Liver (tissue), 9 donors: ENCODE measurements around the gene AKR1C8. TPM values are rescaled to one million over a fixed set of nuclear protein-coding genes. Genes with fewer than 3 reads are reported as not detected.

ENCODE experiments used
- DNase-seq: peaks from one replicate; pipeline ENCODE4 v3.0.0-alpha.2; 2017; ENCODE audit warnings: low spot score
- H3K27ac ChIP-seq, 2 donors: one replicate each; pipeline ENCODE4 v1.7.0; 2013; ENCODE audit warnings: inconsistent platforms in 2 of 2, low read length in 2 of 2, control low read depth in 1 of 2, low read depth in 1 of 2, mild to moderate bottlenecking in 1 of 2
- H3K27me3 ChIP-seq, 4 donors: one replicate each; pipeline versions ENCODE4 v1.6.1 to v1.7.0; 2013; ENCODE audit warnings: low read length in 3 of 4, inconsistent platforms in 1 of 4, mild to moderate bottlenecking in 1 of 4, moderate library complexity in 1 of 4; ENCODE audit not compliant: control insufficient read depth in 4 of 4, insufficient read depth in 4 of 4
- H3K36me3 ChIP-seq, 4 donors: one replicate each; pipeline versions ENCODE4 v1.6.1 to v1.7.0; 2013; ENCODE audit warnings: low read length in 3 of 4, mild to moderate bottlenecking in 3 of 4, low read depth in 1 of 4, moderate library complexity in 1 of 4; ENCODE audit not compliant: control insufficient read depth in 4 of 4, insufficient read depth in 3 of 4
- H3K4me1 ChIP-seq, 4 donors: one replicate each; pipeline versions ENCODE4 v1.6.1 to v1.7.0; 2013; ENCODE audit warnings: low read length in 3 of 4, mild to moderate bottlenecking in 3 of 4, moderate library complexity in 1 of 4; ENCODE audit not compliant: control insufficient read depth in 4 of 4, insufficient read depth in 4 of 4
- H3K4me3 ChIP-seq, 3 donors: one replicate each; pipeline versions ENCODE4 v1.6.1 to v1.7.0; 2013; ENCODE audit warnings: low read length in 3 of 3, control low read depth in 1 of 3, low read depth in 1 of 3, mild to moderate bottlenecking in 1 of 3
- H3K9ac ChIP-seq, 2 donors: one replicate each; pipeline ENCODE4 v1.7.0; 2013; ENCODE audit warnings: low read length in 2 of 2, mild to moderate bottlenecking in 2 of 2, moderate library complexity in 2 of 2, control low read depth in 1 of 2, low read depth in 1 of 2
- H3K9me3 ChIP-seq, 4 donors: one replicate each; pipeline versions ENCODE4 v1.6.1 to v1.7.0; 2013; ENCODE audit warnings: low read length in 3 of 4; ENCODE audit not compliant: control insufficient read depth in 4 of 4
- EGR1 ChIP-seq, 2 donors: IDR thresholded peaks; 2 replicates each; pipeline ENCODE4 v1.6.1; 2016 to 2018; ENCODE audit warnings: antibody characterized with exemption in 2 of 2, low read depth in 2 of 2
- FOXA2 ChIP-seq: IDR thresholded peaks from 2 replicates; pipeline ENCODE4 v1.6.1; 2016; ENCODE audit warnings: antibody characterized with exemption
- HNF4A ChIP-seq, 2 donors: conservative IDR thresholded peaks; 2 replicates each; pipeline ENCODE4 v1.6.1; 2016; ENCODE audit warnings: antibody characterized with exemption in 2 of 2, mild to moderate bottlenecking in 2 of 2
- HNF4G ChIP-seq: IDR thresholded peaks from 2 replicates; pipeline ENCODE4 v1.6.1; 2016; ENCODE audit warnings: antibody characterized with exemption
- JUND ChIP-seq, 2 donors: IDR thresholded peaks; 2 replicates each; pipeline ENCODE4 v1.6.1; 2016; ENCODE audit warnings: antibody characterized with exemption in 2 of 2
- MAX ChIP-seq: IDR thresholded peaks from 2 replicates; pipeline ENCODE4 v1.6.1; 2016; ENCODE audit warnings: antibody characterized with exemption
- NR2F2 ChIP-seq: IDR thresholded peaks from 2 replicates; pipeline ENCODE4 v1.6.1; 2016; ENCODE audit warnings: antibody characterized with exemption
- RAD21 ChIP-seq, 2 donors: IDR thresholded peaks; 2 replicates each; pipeline ENCODE4 v1.6.1; 2016; ENCODE audit warnings: antibody characterized with exemption in 2 of 2, mild to moderate bottlenecking in 2 of 2
- REST ChIP-seq: IDR thresholded peaks from 2 replicates; pipeline ENCODE4 v1.6.1; 2016; ENCODE audit warnings: antibody characterized with exemption, mild to moderate bottlenecking
- SP1 ChIP-seq: IDR thresholded peaks from 2 replicates; pipeline ENCODE4 v1.6.1; 2018; ENCODE audit warnings: antibody characterized with exemption, mild to moderate bottlenecking
- TAF1 ChIP-seq: conservative IDR thresholded peaks from 2 replicates; pipeline ENCODE4 v1.6.1; 2016; ENCODE audit warnings: antibody characterized with exemption, mild to moderate bottlenecking
- YY1 ChIP-seq: IDR thresholded peaks from 2 replicates; pipeline ENCODE4 v1.6.1; 2016; ENCODE audit warnings: antibody characterized with exemption, mild to moderate bottlenecking
- ZBTB33 ChIP-seq: IDR thresholded peaks from 2 replicates; pipeline ENCODE4 v1.6.1; 2016; ENCODE audit warnings: antibody characterized with exemption
- WGBS: extraction: QIAGEN DNeasy Blood & Tissue Kit; methylation state at CpG from one replicate; pipeline ENCODE4 v1.1.7; 2013; 5-methylcytosine and 5-hydroxymethylcytosine counted together
- polyA plus RNA-seq, 2 donors: library from polyadenylated mRNA; stranded (reverse) in 1 of 2; unstranded in 1 of 2; fragments of 200-250 nt in 1 of 2; fragments of >200 nt in 1 of 2; fragmentation: Nextera tagmentation in 1 of 2; extraction: Ambion mirVana in 1 of 2; gene quantifications; one replicate each; pipeline versions ENCODE4 v1.2.1 to v1.2.3, GENCODE V29; 2013 to 2015
- total RNA-seq, 2 donors: library from RNA; depleted of rRNA; stranded (reverse); fragments of >200 nt; gene quantifications; one replicate each; pipeline ENCODE4 v1.2.3, GENCODE V29; 2014
- TF ChIP-seq, protein P1 (sequence below): fragments of 150-350 bp; IDR thresholded peaks from 2 replicates; pipeline ENCODE4 v1.5.1; 2017; ENCODE audit warnings: improper control_type of control experiment, low read depth, low read length; ENCODE audit not compliant: missing input control
- donor health status: healthy.
- donor health status: healthy.
- donor health status: healthy.
- donor health status: healthy.
- donor health status: healthy.

The AKR1C8 gene
- total and polyA plus RNA-seq, 4 donors, result 2.5 to 28.5 (median 19.2) TPM; not detected in 1

DNA sequence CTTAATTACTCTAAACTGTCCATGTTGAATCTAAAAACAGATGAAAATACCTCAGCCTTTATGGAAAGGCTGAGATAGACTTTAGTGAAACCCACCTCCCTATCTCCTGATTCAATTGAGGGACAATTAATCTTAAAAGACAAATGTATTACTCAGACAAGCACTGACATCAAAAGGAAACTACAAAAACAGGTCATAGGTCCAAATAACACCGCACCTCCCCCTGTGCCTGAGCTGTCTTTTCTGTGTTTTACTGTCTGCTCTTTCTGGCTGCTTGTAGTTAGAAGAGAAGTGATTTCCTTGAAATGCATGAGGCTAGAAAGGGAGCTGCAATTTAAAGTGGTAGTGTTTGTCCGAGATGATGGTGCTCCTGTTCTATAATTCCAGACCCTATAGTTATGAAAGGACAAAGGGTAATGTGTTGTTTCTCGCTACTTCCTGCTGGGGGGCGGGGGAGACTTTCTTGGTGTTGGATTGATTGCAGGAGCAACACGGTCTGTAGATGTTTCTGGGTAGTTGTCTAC is 16.0 kb downstream of the AKR1C8 start (continued):
- TF ChIP-seq ZBTB33 (no peak), TAF1 (no peak), RAD21 (IDR thresholded peaks at IDR 0.05) (no peak), HNF4A (conservative IDR thresholded peaks at IDR 0.05) (no peak), FOXA2 (no peak), NR2F2 (no peak)

DNA sequence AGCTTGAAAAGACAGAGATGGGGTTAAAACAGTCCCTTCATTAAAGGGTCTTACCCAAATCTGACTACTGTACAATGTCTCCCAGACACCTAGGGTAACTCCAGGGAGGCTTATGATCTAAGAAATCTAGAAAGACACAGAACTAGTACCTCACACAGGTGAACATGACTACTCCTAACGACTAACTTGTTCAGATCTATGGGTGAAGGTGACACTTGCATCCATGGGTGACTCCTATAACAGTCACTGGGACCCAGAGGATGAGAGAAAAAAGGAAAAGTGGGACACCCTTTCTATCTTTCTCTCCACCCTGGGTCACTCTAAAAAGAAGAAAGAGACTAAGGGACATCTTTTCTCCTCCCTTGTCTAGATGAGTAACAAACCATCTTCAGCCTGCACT is 19.2 kb downstream of the AKR1C8 start:
- no peak overlapping the region for H3K9ac ChIP-seq
- TF ChIP-seq YY1, result no peak
- TF ChIP-seq EGR1 (IDR thresholded peaks at IDR 0.05; ENCODE audit: low read depth in 2 of 2), result no peak
- no peak for TF ChIP-seq RAD21 (IDR thresholded peaks at IDR 0.05)
- TF ChIP-seq HNF4G, result no peak
- TF ChIP-seq SP1, result no peak
- TF ChIP-seq JUND (IDR thresholded peaks at IDR 0.05), result no peak
- TF ChIP-seq NR2F2, result no peak
- TF ChIP-seq ZBTB33, result no peak
- no peak for TF ChIP-seq REST
- TF ChIP-seq, protein P1, sequence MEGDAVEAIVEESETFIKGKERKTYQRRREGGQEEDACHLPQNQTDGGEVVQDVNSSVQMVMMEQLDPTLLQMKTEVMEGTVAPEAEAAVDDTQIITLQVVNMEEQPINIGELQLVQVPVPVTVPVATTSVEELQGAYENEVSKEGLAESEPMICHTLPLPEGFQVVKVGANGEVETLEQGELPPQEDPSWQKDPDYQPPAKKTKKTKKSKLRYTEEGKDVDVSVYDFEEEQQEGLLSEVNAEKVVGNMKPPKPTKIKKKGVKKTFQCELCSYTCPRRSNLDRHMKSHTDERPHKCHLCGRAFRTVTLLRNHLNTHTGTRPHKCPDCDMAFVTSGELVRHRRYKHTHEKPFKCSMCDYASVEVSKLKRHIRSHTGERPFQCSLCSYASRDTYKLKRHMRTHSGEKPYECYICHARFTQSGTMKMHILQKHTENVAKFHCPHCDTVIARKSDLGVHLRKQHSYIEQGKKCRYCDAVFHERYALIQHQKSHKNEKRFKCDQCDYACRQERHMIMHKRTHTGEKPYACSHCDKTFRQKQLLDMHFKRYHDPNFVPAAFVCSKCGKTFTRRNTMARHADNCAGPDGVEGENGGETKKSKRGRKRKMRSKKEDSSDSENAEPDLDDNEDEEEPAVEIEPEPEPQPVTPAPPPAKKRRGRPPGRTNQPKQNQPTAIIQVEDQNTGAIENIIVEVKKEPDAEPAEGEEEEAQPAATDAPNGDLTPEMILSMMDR, result no peak
- TF ChIP-seq FOXA2, result no peak
- no peak for TF ChIP-seq MAX
- 26% methylated on average over 1 of the region's 1 CpG for WGBS
- DNase-seq, result no peak
- peaks cover 0 to 13% (median 4%) of the 10 kb centered on the region in 4 donors for H3K9me3 ChIP-seq
- peaks cover 7 to 64% (median 53%) of the 10 kb centered on the region in 4 donors for H3K36me3 ChIP-seq
- no peaks in the 10 kb centered on the region for H3K27me3 ChIP-seq
- no peak overlapping the region for H3K27ac ChIP-seq
- no peaks in the 10 kb centered on the region for H3K4me1 ChIP-seq
- peak overlapping the region in 1 of 3 donors; percentile 18 for H3K4me3 ChIP-seq
